Kidney (tissue), 14 donors: ENCODE data around the gene RUFY4. TPM values are rescaled to one million over a fixed set of nuclear protein-coding genes. Genes with fewer than 3 reads are reported as not detected.

Experiments
- DNase-seq, 5 donors: peaks; one replicate each; pipeline ENCODE4 v3.0.0-alpha.2; 2013 to 2020
- FAIRE-seq: peaks from 2 replicates; lab custom pipeline; 2012; peaks lifted over from hg19 to GRCh38; lab: Jason Lieb, UNC
- H3K27ac ChIP-seq, 2 donors: one replicate each; pipeline ENCODE4 v1.7.0; 2013; ENCODE audit warnings: low read depth in 2 of 2, low read length in 2 of 2, inconsistent platforms in 1 of 2
- H3K27me3 ChIP-seq: one replicate; pipeline ENCODE4 v1.7.1; 2013; ENCODE audit warnings: low read length, inconsistent platforms; ENCODE audit not compliant: control insufficient read depth, insufficient read depth
- H3K36me3 ChIP-seq, 3 donors: one replicate each; pipeline versions ENCODE4 v1.7.0 to v1.7.1; 2013; ENCODE audit warnings: low read length in 3 of 3, control low read depth in 1 of 3, inconsistent platforms in 1 of 3; ENCODE audit not compliant: insufficient read depth in 3 of 3, control insufficient read depth in 2 of 3
- H3K4me1 ChIP-seq, 3 donors: one replicate each; pipeline versions ENCODE4 v1.7.0 to v1.7.1; 2013; ENCODE audit warnings: low read length in 3 of 3, inconsistent platforms in 1 of 3, low read depth in 1 of 3; ENCODE audit not compliant: control insufficient read depth in 2 of 3, insufficient read depth in 2 of 3
- H3K4me3 ChIP-seq, 3 donors: one replicate each; pipeline versions ENCODE4 v1.7.0 to v1.8.1; 2013; ENCODE audit warnings: low read length in 3 of 3, control low read depth in 1 of 3, inconsistent platforms in 1 of 3
- H3K9ac ChIP-seq, 3 donors: one replicate each; pipeline versions ENCODE4 v1.7.0 to v1.7.1; 2013; ENCODE audit warnings: low read length in 3 of 3, control low read depth in 1 of 3, inconsistent platforms in 1 of 3
- H3K9me3 ChIP-seq, 3 donors: one replicate each; pipeline versions ENCODE4 v1.7.0 to v1.7.1; 2013; ENCODE audit warnings: low read length in 3 of 3, control low read depth in 1 of 3, inconsistent platforms in 1 of 3; ENCODE audit not compliant: control insufficient read depth in 2 of 3, insufficient read depth in 1 of 3
- intact Hi-C: fragments of 100-400 bp; cut with DNase I; formaldehyde crosslinking; loops from one replicate; pipeline ENCODE4 v1.11.1; 2022
- polyA plus RNA-seq: library from polyadenylated mRNA; stranded (reverse); fragments of 350-450 nt; fragmentation: Illumina TruSeq; extraction: RNeasy Lipid Tissue Mini Kit (QIAGEN cat#74804); gene quantifications from one replicate; pipeline ENCODE4 v1.2.3, GENCODE V29; 2014; ENCODE audit warnings: low read depth, low replicate concordance; ENCODE audit not compliant: insufficient read depth
- total RNA-seq: library from RNA; stranded (reverse); fragmentation: NEBNext Ultra II Directional; extraction: Animal tissue kit (Norgen Biotek cat#: 25700); gene quantifications from one replicate; pipeline ENCODE4 v1.2.1, GENCODE V29; 2021
- TF ChIP-seq, protein P1 (sequence below): IDR thresholded peaks from 3 replicates; pipeline ENCODE4 v1.5.1; 2012; ENCODE audit warnings: mild to moderate bottlenecking, moderate library complexity, borderline replicate concordance; ENCODE audit not compliant: insufficient read depth; ENCODE audit errors: extremely low read depth
- donor health status: control.
- donor health status: control.
- donor health status: control.
- donor health status: control.
- donor health status: control.
- donor health status: DM: yes; HTN: yes; CAD: no.
- donor health status: Normal renal cell carcinoma (clear cell type).

Gene RUFY4
- total and polyA plus RNA-seq, 2 donors from 2014 or later, result 0.69 TPM; not detected in 1

- intact Hi-C loops, result no loop called here
- Histone ChIP-seq H3K4me1 (no peaks in the 10 kb centered on the region), H3K4me3 (no peak overlapping the region), H3K9ac (no peak overlapping the region), H3K9me3 (no peaks in the 10 kb centered on the region), H3K27ac (no peak overlapping the region), H3K27me3 (no peaks in the 10 kb centered on the region), H3K36me3 (no peaks in the 10 kb centered on the region)
- TF ChIP-seq, protein P1, sequence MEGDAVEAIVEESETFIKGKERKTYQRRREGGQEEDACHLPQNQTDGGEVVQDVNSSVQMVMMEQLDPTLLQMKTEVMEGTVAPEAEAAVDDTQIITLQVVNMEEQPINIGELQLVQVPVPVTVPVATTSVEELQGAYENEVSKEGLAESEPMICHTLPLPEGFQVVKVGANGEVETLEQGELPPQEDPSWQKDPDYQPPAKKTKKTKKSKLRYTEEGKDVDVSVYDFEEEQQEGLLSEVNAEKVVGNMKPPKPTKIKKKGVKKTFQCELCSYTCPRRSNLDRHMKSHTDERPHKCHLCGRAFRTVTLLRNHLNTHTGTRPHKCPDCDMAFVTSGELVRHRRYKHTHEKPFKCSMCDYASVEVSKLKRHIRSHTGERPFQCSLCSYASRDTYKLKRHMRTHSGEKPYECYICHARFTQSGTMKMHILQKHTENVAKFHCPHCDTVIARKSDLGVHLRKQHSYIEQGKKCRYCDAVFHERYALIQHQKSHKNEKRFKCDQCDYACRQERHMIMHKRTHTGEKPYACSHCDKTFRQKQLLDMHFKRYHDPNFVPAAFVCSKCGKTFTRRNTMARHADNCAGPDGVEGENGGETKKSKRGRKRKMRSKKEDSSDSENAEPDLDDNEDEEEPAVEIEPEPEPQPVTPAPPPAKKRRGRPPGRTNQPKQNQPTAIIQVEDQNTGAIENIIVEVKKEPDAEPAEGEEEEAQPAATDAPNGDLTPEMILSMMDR, result no peak
- no peak for FAIRE-seq
- DNase-seq, result peak in 2 of 5 donors; percentile 39 to 43
Measured at GRCh38 chr2:218022851-218023530, 46.1 kb upstream of the RUFY4 start.

DNA sequence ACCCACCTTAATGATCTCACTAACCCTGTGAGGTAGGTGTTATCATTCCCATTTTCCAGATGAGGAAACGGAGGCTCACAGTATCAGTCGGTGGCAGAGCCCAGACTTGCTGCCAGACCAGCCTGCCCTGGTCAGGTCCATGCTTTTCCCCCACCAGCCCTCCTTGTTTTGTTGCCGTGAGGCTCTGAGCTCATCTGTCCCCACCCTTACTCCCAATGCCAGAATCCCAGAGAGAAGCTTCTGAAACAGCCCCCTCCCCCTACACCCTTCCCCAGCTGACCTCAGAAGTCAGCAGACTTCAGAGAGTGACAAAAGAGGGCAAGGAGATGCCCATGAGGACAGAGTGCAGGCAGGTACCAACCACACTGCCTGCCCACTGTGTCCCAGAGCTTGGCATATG is 45.4 kb upstream of the RUFY4 start:
- FAIRE-seq (no peak), DNase-seq (peak in 2 of 5 donors; percentile 23 to 40)
- Histone ChIP-seq H3K27me3 (no peaks in the 10 kb centered on the region), H3K4me3 (no peak overlapping the region), H3K9me3 (no peaks in the 10 kb centered on the region), H3K4me1 (no peaks in the 10 kb centered on the region), H3K27ac (no peak overlapping the region), H3K36me3 (no peaks in the 10 kb centered on the region), H3K9ac (no peak overlapping the region)
- intact Hi-C loops, result no loop called here
- TF ChIP-seq, protein P1, result no peak

DNA sequence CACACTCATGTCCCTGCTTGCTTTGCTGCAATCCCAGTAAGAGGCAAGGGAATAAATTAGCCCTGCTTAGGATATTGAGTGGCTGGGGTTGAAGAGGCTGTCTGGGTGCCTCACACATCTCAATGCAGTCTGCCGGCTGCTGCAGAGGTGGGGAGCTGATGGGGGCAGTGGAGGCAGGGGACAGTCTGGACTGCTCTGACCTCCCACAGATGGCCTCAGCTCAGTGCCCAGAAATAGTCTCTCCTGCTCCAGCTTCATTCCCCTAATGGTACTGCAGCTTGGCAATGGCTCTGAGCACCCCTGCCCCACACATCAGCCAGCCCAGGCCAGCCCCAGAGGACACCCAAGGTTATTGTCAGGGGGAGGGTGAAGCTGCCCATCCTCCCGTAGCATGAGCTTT is 44.7 kb upstream of the RUFY4 start:
- peak in 2 of 5 donors; percentile 35 to 42 for DNase-seq
- no peak for FAIRE-seq
- TF ChIP-seq, protein P1, result no peak

More for the DNA sequence above, 44.7 kb upstream of the RUFY4 start:
- Histone ChIP-seq H3K9me3 (no peaks in the 10 kb centered on the region), H3K4me3 (no peak overlapping the region), H3K36me3 (no peaks in the 10 kb centered on the region), H3K27ac (no peak overlapping the region), H3K9ac (no peak overlapping the region), H3K4me1 (no peaks in the 10 kb centered on the region), H3K27me3 (no peaks in the 10 kb centered on the region)
- intact Hi-C loops, result no loop called here
